ENCODE data around the gene GDPD5. TPM values are rescaled to one million over a fixed set of nuclear protein-coding genes. Genes with fewer than 3 reads are reported as not detected.

The GDPD5 gene
- polyA plus RNA-seq, 2 of the 4 experiments (the other 2 are of a cell fraction) = 3.9 to 5.9 TPM

DNA sequence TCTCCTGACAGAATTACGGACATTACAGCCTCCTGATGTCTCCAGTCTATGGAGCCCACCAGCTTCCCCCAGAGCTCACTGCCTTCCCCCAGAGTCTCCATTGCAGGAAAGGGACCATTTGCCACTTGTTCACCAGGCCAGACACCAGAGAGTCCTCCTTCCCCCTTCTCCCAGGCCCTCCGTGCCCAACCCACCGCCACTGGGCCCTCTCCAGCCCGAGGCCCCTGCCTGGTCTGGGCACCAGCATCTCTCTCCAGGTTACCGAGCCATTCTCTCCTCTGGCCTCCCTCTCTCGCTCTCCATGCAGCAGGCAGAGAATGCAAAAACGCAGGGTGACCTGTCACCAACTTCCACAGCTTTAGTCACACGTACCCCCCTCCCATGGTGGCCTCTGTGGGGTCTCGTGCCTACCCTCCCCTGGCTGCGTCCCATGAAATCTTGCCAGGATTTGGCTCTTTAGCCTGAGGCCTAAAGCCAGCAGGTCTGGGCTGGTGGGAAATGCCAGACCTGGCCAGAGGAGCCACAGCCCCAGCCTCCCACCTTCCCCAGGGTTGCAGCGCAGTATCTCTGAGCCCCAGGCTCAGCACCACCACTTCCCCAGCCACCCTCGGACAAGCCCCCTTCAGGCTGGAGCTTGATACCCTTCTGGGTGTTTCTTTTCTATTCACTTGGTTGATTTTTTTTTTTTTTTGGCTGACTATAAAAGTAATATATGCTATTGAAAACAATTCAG lies 29.5 kb upstream of the GDPD5 start:
- Histone ChIP-seq H3K9me3 (no peaks in the 10 kb centered on the region), H3K4me2 (no peak overlapping the region), H3K4me1 (peaks cover 32% of the 10 kb centered on the region), H3K27ac (peak overlapping the region in 1 of 2 experiments; percentile 78; a peak in 4 of 6 replicates), H3K4me3 (no peak overlapping the region)
- ATAC-seq (no peak), DNase-seq (ENCODE audit: low read depth in 1 of 2, low spot score in 1 of 2) (no peak), FAIRE-seq (no peak)
- WGBS (ENCODE audit: missing lambda C conversion rate) = 76% methylated on average over 12 of the region's 12 CpGs
- POLR2A ChIA-PET = no interaction called here
- TF ChIP-seq CBX2 (IDR thresholded peaks at IDR 0.05; ENCODE audit: borderline replicate concordance, low read depth) (no peak), HEYL (CRISPR knock-in tag; IDR thresholded peaks at IDR 0.05) (no peak), POLR2A (IDR thresholded peaks at IDR 0.05; ENCODE audit: low read length) (no peak), KDM5A (IDR thresholded peaks at IDR 0.05) (no peak), JUNB (IDR thresholded peaks at IDR 0.05) (no peak), ZSCAN20 (CRISPR knock-in tag; IDR thresholded peaks at IDR 0.05) (no peak), ZNF302 (CRISPR knock-in tag; IDR thresholded peaks at IDR 0.05) (no peak), CEBPB (IDR thresholded peaks at IDR 0.05) (no peak), HOXA7 (CRISPR knock-in tag; IDR thresholded peaks at IDR 0.05) (no peak), TFCP2L1 (CRISPR knock-in tag; IDR thresholded peaks at IDR 0.05) (no peak)
- TF ChIP-seq, protein P1, sequence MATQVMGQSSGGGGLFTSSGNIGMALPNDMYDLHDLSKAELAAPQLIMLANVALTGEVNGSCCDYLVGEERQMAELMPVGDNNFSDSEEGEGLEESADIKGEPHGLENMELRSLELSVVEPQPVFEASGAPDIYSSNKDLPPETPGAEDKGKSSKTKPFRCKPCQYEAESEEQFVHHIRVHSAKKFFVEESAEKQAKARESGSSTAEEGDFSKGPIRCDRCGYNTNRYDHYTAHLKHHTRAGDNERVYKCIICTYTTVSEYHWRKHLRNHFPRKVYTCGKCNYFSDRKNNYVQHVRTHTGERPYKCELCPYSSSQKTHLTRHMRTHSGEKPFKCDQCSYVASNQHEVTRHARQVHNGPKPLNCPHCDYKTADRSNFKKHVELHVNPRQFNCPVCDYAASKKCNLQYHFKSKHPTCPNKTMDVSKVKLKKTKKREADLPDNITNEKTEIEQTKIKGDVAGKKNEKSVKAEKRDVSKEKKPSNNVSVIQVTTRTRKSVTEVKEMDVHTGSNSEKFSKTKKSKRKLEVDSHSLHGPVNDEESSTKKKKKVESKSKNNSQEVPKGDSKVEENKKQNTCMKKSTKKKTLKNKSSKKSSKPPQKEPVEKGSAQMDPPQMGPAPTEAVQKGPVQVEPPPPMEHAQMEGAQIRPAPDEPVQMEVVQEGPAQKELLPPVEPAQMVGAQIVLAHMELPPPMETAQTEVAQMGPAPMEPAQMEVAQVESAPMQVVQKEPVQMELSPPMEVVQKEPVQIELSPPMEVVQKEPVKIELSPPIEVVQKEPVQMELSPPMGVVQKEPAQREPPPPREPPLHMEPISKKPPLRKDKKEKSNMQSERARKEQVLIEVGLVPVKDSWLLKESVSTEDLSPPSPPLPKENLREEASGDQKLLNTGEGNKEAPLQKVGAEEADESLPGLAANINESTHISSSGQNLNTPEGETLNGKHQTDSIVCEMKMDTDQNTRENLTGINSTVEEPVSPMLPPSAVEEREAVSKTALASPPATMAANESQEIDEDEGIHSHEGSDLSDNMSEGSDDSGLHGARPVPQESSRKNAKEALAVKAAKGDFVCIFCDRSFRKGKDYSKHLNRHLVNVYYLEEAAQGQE (IDR thresholded peaks at IDR 0.05) = no peak
- CTCF ChIA-PET = interaction anchor here (1.3 to 17.9 kb wide), 4 partner anchors 14 to 283 kb away, joined by 3 to 137 read pairs (median 9); no protein-coding TSS in a partner anchor

GRCh38 chr11:75554258-75555022 lies 28.7 kb upstream of the GDPD5 start:
- WGBS (ENCODE audit: missing lambda C conversion rate) = 81% methylated on average over 17 of the region's 21 CpGs
- Histone ChIP-seq H3K9me3 (no peaks in the 10 kb centered on the region), H3K27ac (peak overlapping the region in 1 of 2 experiments; percentile 78; a peak in 4 of 6 replicates), H3K4me1 (peaks cover 28% of the 10 kb centered on the region), H3K4me2 (peak overlapping the region; percentile 2; the same call in 2 of the 3 replicates), H3K4me3 (no peak overlapping the region)
- no peak for DNase-seq (ENCODE audit: low read depth in 1 of 2, low spot score in 1 of 2)
- peak in 1 of 2 experiments; percentile 12; a peak in 3 of 6 replicates for ATAC-seq
- CTCF ChIA-PET = interaction anchor here (1.1 to 17.9 kb wide), 7 partner anchors 9 to 314 kb away, joined by 3 to 137 read pairs (median 5); no protein-coding TSS in a partner anchor
- POLR2A ChIA-PET = interaction anchor here (1.9 kb wide), 1 partner anchor 8 kb away, joined by 11 read pairs; the partner anchor contains the start of gene SERPINH1
- FAIRE-seq = no peak
- no peak for TF ChIP-seq CHD4 (IDR thresholded peaks at IDR 0.05; ENCODE audit: borderline replicate concordance)
- TF ChIP-seq EHMT2 (IDR thresholded peaks at IDR 0.05; ENCODE audit: low read depth) = no peak
- TF ChIP-seq, protein P2, sequence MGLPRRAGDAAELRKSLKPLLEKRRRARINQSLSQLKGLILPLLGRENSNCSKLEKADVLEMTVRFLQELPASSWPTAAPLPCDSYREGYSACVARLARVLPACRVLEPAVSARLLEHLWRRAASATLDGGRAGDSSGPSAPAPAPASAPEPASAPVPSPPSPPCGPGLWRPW (IDR thresholded peaks at IDR 0.05) = no peak
- TF ChIP-seq HEYL (CRISPR knock-in tag; IDR thresholded peaks at IDR 0.05) = no peak
- TF ChIP-seq ZNF302 (CRISPR knock-in tag; IDR thresholded peaks at IDR 0.05) = no peak
- TF ChIP-seq MYC (IDR thresholded peaks at IDR 0.05; ENCODE audit: borderline replicate concordance, low read length) = no peak
- no peak for TF ChIP-seq CBX8 (IDR thresholded peaks at IDR 0.05)
- no peak for TF ChIP-seq ZC3H11A (IDR thresholded peaks at IDR 0.05)
- TF ChIP-seq TP53 (CRISPR knock-in tag; IDR thresholded peaks at IDR 0.05) = no peak
- no peak for TF ChIP-seq NPAS2 (CRISPR knock-in tag; IDR thresholded peaks at IDR 0.05; ENCODE audit: borderline replicate concordance)
- TF ChIP-seq MAX (IDR thresholded peaks at IDR 0.05) = no peak
- TF ChIP-seq CEBPB (IDR thresholded peaks at IDR 0.05) = no peak
- no peak for TF ChIP-seq FOXS1 (CRISPR knock-in tag; IDR thresholded peaks at IDR 0.05)
- no peak for TF ChIP-seq POLR2AphosphoS2 (conservative IDR thresholded peaks at IDR 0.05; ENCODE audit: low read length)
- TF ChIP-seq NFE2L2 (conservative IDR thresholded peaks at IDR 0.05; ENCODE audit: low read length) = no peak
- TF ChIP-seq, protein P3, sequence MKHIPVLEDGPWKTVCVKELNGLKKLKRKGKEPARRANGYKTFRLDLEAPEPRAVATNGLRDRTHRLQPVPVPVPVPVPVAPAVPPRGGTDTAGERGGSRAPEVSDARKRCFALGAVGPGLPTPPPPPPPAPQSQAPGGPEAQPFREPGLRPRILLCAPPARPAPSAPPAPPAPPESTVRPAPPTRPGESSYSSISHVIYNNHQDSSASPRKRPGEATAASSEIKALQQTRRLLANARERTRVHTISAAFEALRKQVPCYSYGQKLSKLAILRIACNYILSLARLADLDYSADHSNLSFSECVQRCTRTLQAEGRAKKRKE (CRISPR knock-in tag; IDR thresholded peaks at IDR 0.05; ENCODE audit: low read depth) = no peak
